HepG2 (cell line): ENCODE data around the gene VWA7. TPM values are rescaled to one million over a fixed set of nuclear protein-coding genes. Genes with fewer than 3 reads are reported as not detected.
A peak's percentile ranks its signal among the peaks of the same experiment; 100 is the strongest.

Experiments used
- CENPT ChIP-seq: sonication (generic); formaldehyde crosslinking; IDR thresholded peaks from 2 replicates; pipeline ENCODE4 v1.8.0; 2022; ENCODE audit warnings: low read depth, mild to moderate bottlenecking, moderate library complexity, missing genetic modification reagents
- KLF11 ChIP-seq: IDR thresholded peaks from 2 replicates; pipeline ENCODE4 v1.6.1; 2016; ENCODE audit warnings: missing compliant biosample characterization
- KLF16 ChIP-seq, 2 experiments: sonication (generic) in 1 of 2; formaldehyde crosslinking in 1 of 2; IDR thresholded peaks; 2 replicates each; pipeline versions ENCODE4 v1.6.1 to v1.8.0; 2016 to 2023; ENCODE audit warnings: missing genetic modification reagents in 2 of 2, missing compliant biosample characterization in 1 of 2
- MZF1 ChIP-seq: sonication (generic); formaldehyde crosslinking; IDR thresholded peaks from 2 replicates; pipeline ENCODE4 v1.8.1; 2023; ENCODE audit warnings: mild to moderate bottlenecking, missing genetic modification reagents, borderline replicate concordance
- RFXAP ChIP-seq: sonication (generic); formaldehyde crosslinking; IDR thresholded peaks from 2 replicates; pipeline ENCODE4 v1.4.0; 2020; ENCODE audit warnings: missing genetic modification reagents, borderline replicate concordance
- SP5 ChIP-seq: IDR thresholded peaks from 2 replicates; pipeline ENCODE4 v1.6.1; 2016; ENCODE audit warnings: low read depth, borderline replicate concordance
- ZFP82 ChIP-seq: sonication (generic); formaldehyde crosslinking; IDR thresholded peaks from 2 replicates; pipeline ENCODE4 v1.5.1; 2020; ENCODE audit warnings: mild to moderate bottlenecking, missing genetic modification reagents, borderline replicate concordance
- ZNF143 ChIP-seq: sonication (generic); formaldehyde crosslinking; IDR thresholded peaks from 2 replicates; pipeline ENCODE4 v1.4.0; 2020; ENCODE audit warnings: missing genetic modification reagents
- ZNF260 ChIP-seq: sonication (generic); formaldehyde crosslinking; IDR thresholded peaks from 2 replicates; pipeline ENCODE4 v1.4.0; 2020; ENCODE audit warnings: missing genetic modification reagents, low read depth, mild to moderate bottlenecking, borderline replicate concordance
- ZNF484 ChIP-seq: sonication (generic); formaldehyde crosslinking; IDR thresholded peaks from 2 replicates; pipeline ENCODE4 v1.5.1; 2020; ENCODE audit warnings: mild to moderate bottlenecking, low read depth, missing genetic modification reagents, borderline replicate concordance
- ZNF570 ChIP-seq: sonication (generic); formaldehyde crosslinking; IDR thresholded peaks from 2 replicates; pipeline ENCODE4 v1.4.0; 2020; ENCODE audit warnings: mild to moderate bottlenecking, missing genetic modification reagents, borderline replicate concordance
- polyA plus RNA-seq, 8 experiments: library from polyadenylated mRNA; depleted of rRNA in 3 of 8; stranded (reverse) in 7 of 8; unstranded in 1 of 8; fragments of >200 nt; fragmentation: Illumina TruSeq in 4 of 8; extraction: Trizol in 4 of 8; gene quantifications; 2 replicates each; pipeline versions ENCODE4 v1.2.1 to v1.2.3, GENCODE V29; 2011 to 2016; ENCODE audit warnings: low read depth in 4 of 8, missing spikeins in 1 of 8, mixed read lengths in 1 of 8; ENCODE audit not compliant: insufficient read depth in 1 of 8
- total RNA-seq, 5 experiments: library from RNA; depleted of rRNA; stranded (reverse); fragments of >200 nt; fragmentation: Illumina TruSeq; extraction: Trizol; gene quantifications; 2 replicates each; pipeline ENCODE4 v1.2.3, GENCODE V29; 2016; ENCODE audit warnings: low read depth in 1 of 5
- TF ChIP-seq, protein P1 (sequence below): IDR thresholded peaks from 2 replicates; pipeline ENCODE4 v1.6.1; 2016; ENCODE audit warnings: missing compliant biosample characterization, missing genetic modification reagents, borderline replicate concordance
- TF ChIP-seq, protein P2 (sequence below): sonication (generic); formaldehyde crosslinking; IDR thresholded peaks from 2 replicates; pipeline ENCODE4 v1.4.0; 2020; ENCODE audit warnings: missing genetic modification reagents
- TF ChIP-seq, protein P3 (sequence below): IDR thresholded peaks from 2 replicates; pipeline ENCODE4 v1.6.1; 2016; ENCODE audit warnings: low read depth, control low read depth
- TF ChIP-seq, protein P4 (sequence below): sonication (generic); formaldehyde crosslinking; IDR thresholded peaks from 2 replicates; pipeline ENCODE4 v1.9.0; 2021; ENCODE audit warnings: mild to moderate bottlenecking, missing genetic modification reagents

The VWA7 gene
- total and polyA plus RNA-seq, 2 of the 13 experiments (the other 11 are each of a cell fraction or from before 2014, with no cell fraction given), result 0.86 to 3.3 TPM

DNA sequence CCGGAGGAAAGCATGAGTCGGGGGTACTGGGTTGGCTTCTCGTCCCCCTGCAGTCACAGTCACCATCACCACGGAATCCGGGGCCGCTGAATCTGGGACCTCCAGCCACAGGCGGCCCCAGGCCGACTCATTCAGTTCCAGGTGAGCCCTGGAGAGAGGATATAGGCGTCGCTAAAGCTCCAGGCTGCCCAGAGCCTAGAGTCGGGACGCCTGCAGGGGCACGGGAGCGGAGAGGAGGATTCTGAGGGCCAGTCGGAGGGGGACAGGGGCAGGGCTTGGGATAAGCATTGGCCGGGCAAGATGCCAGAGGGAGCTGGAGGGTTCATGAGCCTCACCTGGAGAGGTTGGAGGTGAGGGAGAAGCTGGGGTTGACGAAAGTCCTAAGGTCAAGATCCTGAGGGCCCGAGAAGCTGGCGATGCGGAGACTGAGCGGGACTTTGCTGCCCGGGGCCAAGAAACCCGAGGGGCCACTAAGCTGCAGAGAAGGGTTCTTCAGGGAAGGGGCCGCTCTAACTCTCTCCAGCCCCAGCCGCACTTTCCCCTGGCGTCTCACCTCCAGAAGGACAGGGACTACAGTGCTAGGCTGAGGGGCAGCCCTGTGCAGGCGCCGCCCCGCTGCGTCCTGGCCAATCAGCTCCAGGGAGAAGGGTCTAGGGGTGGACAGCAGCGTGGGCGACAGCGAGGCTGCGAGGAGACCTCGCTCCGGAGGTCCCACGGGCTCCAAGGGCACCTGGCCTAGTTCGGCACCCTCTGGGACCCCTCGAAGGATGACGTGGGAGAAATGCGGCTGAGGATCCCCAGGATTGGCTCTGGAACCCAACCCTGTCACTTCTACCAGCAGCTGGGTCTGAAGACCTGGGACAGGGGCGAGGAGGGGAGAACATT is 11.0 kb downstream of the VWA7 start (continued):
- TF ChIP-seq RFXAP, result 0 out of 2 replicates have a peak, but pooled peaks have one; percentile 35
- no peak for TF ChIP-seq ZNF570 (CRISPR knock-in tag)
- TF ChIP-seq, protein P1, sequence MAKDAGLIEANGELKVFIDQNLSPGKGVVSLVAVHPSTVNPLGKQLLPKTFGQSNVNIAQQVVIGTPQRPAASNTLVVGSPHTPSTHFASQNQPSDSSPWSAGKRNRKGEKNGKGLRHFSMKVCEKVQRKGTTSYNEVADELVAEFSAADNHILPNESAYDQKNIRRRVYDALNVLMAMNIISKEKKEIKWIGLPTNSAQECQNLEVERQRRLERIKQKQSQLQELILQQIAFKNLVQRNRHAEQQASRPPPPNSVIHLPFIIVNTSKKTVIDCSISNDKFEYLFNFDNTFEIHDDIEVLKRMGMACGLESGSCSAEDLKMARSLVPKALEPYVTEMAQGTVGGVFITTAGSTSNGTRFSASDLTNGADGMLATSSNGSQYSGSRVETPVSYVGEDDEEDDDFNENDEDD (CRISPR knock-in tag), result peak; percentile 69; the same call in 1 of the 2 replicates
- no peak for TF ChIP-seq MZF1
- no peak for TF ChIP-seq ZNF143 (CRISPR knock-in tag)
- TF ChIP-seq, protein P2, sequence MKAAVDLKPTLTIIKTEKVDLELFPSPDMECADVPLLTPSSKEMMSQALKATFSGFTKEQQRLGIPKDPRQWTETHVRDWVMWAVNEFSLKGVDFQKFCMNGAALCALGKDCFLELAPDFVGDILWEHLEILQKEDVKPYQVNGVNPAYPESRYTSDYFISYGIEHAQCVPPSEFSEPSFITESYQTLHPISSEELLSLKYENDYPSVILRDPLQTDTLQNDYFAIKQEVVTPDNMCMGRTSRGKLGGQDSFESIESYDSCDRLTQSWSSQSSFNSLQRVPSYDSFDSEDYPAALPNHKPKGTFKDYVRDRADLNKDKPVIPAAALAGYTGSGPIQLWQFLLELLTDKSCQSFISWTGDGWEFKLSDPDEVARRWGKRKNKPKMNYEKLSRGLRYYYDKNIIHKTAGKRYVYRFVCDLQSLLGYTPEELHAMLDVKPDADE (CRISPR knock-in tag), result no peak
- TF ChIP-seq KLF16 (CRISPR knock-in tag; IDR thresholded peaks at IDR 0.05), result peak in 1 of 2 experiments; percentile 33; a peak in 1 of 4 replicates
- 0 out of 2 replicates have a peak, but pooled peaks have one; percentile 33 for TF ChIP-seq KLF11 (CRISPR knock-in tag)
- TF ChIP-seq, protein P3, sequence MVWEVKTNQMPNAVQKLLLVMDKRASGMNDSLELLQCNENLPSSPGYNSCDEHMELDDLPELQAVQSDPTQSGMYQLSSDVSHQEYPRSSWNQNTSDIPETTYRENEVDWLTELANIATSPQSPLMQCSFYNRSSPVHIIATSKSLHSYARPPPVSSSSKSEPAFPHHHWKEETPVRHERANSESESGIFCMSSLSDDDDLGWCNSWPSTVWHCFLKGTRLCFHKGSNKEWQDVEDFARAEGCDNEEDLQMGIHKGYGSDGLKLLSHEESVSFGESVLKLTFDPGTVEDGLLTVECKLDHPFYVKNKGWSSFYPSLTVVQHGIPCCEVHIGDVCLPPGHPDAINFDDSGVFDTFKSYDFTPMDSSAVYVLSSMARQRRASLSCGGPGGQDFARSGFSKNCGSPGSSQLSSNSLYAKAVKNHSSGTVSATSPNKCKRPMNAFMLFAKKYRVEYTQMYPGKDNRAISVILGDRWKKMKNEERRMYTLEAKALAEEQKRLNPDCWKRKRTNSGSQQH (CRISPR knock-in tag), result no peak
- no peak for TF ChIP-seq ZNF484 (CRISPR knock-in tag)
- TF ChIP-seq CENPT (CRISPR knock-in tag), result no peak
- no peak for TF ChIP-seq ZFP82 (CRISPR knock-in tag)
- TF ChIP-seq ZNF260, result no peak
- TF ChIP-seq, protein P4, sequence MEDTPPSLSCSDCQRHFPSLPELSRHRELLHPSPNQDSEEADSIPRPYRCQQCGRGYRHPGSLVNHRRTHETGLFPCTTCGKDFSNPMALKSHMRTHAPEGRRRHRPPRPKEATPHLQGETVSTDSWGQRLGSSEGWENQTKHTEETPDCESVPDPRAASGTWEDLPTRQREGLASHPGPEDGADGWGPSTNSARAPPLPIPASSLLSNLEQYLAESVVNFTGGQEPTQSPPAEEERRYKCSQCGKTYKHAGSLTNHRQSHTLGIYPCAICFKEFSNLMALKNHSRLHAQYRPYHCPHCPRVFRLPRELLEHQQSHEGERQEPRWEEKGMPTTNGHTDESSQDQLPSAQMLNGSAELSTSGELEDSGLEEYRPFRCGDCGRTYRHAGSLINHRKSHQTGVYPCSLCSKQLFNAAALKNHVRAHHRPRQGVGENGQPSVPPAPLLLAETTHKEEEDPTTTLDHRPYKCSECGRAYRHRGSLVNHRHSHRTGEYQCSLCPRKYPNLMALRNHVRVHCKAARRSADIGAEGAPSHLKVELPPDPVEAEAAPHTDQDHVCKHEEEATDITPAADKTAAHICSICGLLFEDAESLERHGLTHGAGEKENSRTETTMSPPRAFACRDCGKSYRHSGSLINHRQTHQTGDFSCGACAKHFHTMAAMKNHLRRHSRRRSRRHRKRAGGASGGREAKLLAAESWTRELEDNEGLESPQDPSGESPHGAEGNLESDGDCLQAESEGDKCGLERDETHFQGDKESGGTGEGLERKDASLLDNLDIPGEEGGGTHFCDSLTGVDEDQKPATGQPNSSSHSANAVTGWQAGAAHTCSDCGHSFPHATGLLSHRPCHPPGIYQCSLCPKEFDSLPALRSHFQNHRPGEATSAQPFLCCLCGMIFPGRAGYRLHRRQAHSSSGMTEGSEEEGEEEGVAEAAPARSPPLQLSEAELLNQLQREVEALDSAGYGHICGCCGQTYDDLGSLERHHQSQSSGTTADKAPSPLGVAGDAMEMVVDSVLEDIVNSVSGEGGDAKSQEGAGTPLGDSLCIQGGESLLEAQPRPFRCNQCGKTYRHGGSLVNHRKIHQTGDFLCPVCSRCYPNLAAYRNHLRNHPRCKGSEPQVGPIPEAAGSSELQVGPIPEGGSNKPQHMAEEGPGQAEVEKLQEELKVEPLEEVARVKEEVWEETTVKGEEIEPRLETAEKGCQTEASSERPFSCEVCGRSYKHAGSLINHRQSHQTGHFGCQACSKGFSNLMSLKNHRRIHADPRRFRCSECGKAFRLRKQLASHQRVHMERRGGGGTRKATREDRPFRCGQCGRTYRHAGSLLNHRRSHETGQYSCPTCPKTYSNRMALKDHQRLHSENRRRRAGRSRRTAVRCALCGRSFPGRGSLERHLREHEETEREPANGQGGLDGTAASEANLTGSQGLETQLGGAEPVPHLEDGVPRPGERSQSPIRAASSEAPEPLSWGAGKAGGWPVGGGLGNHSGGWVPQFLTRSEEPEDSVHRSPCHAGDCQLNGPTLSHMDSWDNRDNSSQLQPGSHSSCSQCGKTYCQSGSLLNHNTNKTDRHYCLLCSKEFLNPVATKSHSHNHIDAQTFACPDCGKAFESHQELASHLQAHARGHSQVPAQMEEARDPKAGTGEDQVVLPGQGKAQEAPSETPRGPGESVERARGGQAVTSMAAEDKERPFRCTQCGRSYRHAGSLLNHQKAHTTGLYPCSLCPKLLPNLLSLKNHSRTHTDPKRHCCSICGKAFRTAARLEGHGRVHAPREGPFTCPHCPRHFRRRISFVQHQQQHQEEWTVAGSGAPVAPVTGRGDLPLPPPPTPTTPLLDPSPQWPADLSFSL (CRISPR knock-in tag), result no peak
- 0 out of 2 replicates have a peak, but pooled peaks have one; percentile 16 for TF ChIP-seq SP5 (CRISPR knock-in tag)
